ENCODE data around the gene TBC1D1.
A peak's percentile ranks its signal among the peaks of the same experiment; 100 is the strongest.

The TBC1D1 gene

GRCh38 chr4:37873386-37873785 lies 17.5 kb upstream of the TBC1D1 start:
- H3K36me3 Mint-ChIP-seq: peaks cover 5% of the 10 kb centered on the region
- DNase-seq (ENCODE audit: low spot score in 2 of 2) (no peak), ATAC-seq (no peak)

GRCh38 chr4:37876156-37876555 lies 14.7 kb upstream of the TBC1D1 start:
- no peak for ATAC-seq
- H3K9me3 Mint-ChIP-seq: no peaks in the 10 kb centered on the region
- no peak overlapping the region for H3K4me3 Mint-ChIP-seq
- DNase-seq (ENCODE audit: low spot score in 2 of 2): no peak
- H3K36me3 Mint-ChIP-seq: no peaks in the 10 kb centered on the region
- H3K4me1 Mint-ChIP-seq: no peaks in the 10 kb centered on the region
- H3K27ac Mint-ChIP-seq: no peak overlapping the region

More at GRCh38 chr4:37873386-37873785, 17.5 kb upstream of the TBC1D1 start:
- H3K9me3 Mint-ChIP-seq: no peaks in the 10 kb centered on the region
- no peak overlapping the region for H3K27ac Mint-ChIP-seq
- no peak overlapping the region for H3K4me3 Mint-ChIP-seq
- H3K4me1 Mint-ChIP-seq: no peaks in the 10 kb centered on the region

GRCh38 chr4:37879365-37879764 lies 11.5 kb upstream of the TBC1D1 start:
- H3K9me3 Mint-ChIP-seq: no peaks in the 10 kb centered on the region
- no peak for ATAC-seq
- no peaks in the 10 kb centered on the region for H3K36me3 Mint-ChIP-seq
- H3K4me3 Mint-ChIP-seq: no peak overlapping the region
- peaks cover under 1% of the 10 kb centered on the region for H3K4me1 Mint-ChIP-seq
- no peak overlapping the region for H3K27ac Mint-ChIP-seq
- DNase-seq (ENCODE audit: low spot score in 2 of 2): no peak

- DNase-seq (ENCODE audit: low spot score in 2 of 2): no peak
- Mint-ChIP-seq H3K36me3 (no peaks in the 10 kb centered on the region), H3K4me1 (peaks cover 9% of the 10 kb centered on the region), H3K9me3 (no peaks in the 10 kb centered on the region), H3K4me3 (no peak overlapping the region), H3K27ac (no peak overlapping the region)
- ATAC-seq: no peak
Measured at GRCh38 chr4:37881811-37882210, 9.1 kb upstream of the TBC1D1 start.

DNA sequence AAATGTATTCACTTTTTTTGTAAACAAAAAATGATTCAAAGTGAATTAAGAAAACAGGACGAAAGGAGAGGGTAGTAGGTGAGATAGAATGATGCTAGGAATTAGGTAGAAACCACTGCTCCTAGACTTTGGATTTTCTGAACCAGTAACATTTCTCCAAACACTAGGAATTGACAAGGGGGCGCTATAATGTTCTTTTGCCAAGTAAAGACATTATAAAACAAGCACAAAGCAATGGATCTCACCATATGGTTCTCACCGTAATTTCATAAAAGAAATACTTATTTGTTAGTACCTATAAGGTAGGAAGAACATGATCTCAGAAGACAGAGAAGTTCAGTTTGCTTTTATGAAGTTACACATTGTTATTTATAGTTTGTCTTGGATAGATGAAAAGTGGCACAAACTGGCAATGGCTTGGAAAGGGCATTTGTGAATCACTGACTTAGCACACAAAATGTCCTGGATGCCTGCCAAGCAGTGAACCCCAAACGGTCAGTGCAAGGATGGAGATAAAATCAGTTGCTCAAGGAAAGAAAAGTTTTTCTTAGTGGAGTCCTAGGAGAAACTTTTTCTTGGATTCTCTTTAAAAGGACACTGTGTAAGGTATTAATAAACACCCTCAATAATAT lies 8.1 kb upstream of the TBC1D1 start:
- no peak for ATAC-seq
- H3K4me1 Mint-ChIP-seq: peaks cover 9% of the 10 kb centered on the region

DNA sequence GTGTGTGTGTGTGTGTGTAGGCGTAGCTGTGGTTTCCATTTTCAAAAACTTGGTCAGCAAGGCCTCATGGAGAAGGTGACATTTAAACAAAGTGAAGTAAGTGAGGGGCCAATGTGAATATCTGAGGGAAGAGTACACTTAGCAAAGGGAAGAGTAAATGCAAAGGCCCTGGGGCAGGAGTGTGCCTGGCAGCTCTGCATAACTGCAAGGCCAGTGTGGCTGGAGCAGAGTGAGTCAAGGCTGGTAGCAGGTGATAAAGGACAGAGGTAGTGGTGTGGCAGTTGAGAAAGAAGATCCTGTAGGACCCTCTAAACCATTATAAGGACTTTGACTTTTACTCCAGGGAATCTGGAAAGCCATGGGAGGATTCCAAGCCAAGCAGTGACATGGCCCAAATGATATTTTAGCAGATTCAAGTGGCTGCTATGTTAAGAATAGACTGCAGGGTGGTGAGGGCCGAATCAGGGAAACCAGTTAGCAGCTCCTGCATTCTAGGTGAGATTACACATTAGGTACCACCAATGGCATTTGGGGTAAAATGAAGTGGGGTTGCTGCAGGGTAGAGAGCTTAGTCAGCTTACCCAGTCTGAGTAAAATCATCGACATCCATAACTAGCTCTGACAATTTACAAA lies 5.9 kb upstream of the TBC1D1 start:
- peaks cover 9% of the 10 kb centered on the region for H3K4me1 Mint-ChIP-seq
- H3K4me3 Mint-ChIP-seq: no peak overlapping the region
- no peaks in the 10 kb centered on the region for H3K9me3 Mint-ChIP-seq
- H3K36me3 Mint-ChIP-seq: no peaks in the 10 kb centered on the region
- H3K27ac Mint-ChIP-seq: no peak overlapping the region
- ATAC-seq: no peak
- peak in 1 of 2 donors; percentile 44 for DNase-seq (ENCODE audit: low spot score in 2 of 2)

More for the DNA sequence above, 8.1 kb upstream of the TBC1D1 start:
- Mint-ChIP-seq H3K36me3 (no peaks in the 10 kb centered on the region), H3K4me3 (no peak overlapping the region), H3K9me3 (no peaks in the 10 kb centered on the region), H3K27ac (no peak overlapping the region)
- no peak for DNase-seq (ENCODE audit: low spot score in 2 of 2)

DNA sequence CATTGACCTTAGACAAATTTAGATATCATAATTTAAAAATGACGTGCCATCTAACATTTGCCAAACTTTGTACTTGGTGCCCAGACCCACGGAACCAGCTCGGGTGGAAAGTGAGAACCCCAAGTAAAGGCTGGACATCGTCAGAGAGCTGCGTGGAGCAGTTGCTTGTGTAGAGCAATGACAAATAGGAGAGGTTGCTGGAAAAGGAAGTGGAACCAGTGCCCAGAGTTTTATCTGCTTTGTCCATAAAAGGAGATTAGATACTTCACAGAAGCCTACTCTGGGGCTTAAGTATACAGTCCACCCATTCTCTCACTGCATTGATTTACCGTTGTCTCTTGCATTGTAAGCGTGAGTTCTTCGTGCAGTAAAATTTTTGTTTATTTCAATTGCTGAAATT lies 5.4 kb upstream of the TBC1D1 start:
- H3K27ac Mint-ChIP-seq: no peak overlapping the region
- ATAC-seq (no peak), DNase-seq (ENCODE audit: low spot score in 2 of 2) (peak in 1 of 2 donors; percentile 39)
- no peaks in the 10 kb centered on the region for H3K9me3 Mint-ChIP-seq
- no peaks in the 10 kb centered on the region for H3K36me3 Mint-ChIP-seq
- H3K4me3 Mint-ChIP-seq: no peak overlapping the region
- H3K4me1 Mint-ChIP-seq: peaks cover 9% of the 10 kb centered on the region

DNA sequence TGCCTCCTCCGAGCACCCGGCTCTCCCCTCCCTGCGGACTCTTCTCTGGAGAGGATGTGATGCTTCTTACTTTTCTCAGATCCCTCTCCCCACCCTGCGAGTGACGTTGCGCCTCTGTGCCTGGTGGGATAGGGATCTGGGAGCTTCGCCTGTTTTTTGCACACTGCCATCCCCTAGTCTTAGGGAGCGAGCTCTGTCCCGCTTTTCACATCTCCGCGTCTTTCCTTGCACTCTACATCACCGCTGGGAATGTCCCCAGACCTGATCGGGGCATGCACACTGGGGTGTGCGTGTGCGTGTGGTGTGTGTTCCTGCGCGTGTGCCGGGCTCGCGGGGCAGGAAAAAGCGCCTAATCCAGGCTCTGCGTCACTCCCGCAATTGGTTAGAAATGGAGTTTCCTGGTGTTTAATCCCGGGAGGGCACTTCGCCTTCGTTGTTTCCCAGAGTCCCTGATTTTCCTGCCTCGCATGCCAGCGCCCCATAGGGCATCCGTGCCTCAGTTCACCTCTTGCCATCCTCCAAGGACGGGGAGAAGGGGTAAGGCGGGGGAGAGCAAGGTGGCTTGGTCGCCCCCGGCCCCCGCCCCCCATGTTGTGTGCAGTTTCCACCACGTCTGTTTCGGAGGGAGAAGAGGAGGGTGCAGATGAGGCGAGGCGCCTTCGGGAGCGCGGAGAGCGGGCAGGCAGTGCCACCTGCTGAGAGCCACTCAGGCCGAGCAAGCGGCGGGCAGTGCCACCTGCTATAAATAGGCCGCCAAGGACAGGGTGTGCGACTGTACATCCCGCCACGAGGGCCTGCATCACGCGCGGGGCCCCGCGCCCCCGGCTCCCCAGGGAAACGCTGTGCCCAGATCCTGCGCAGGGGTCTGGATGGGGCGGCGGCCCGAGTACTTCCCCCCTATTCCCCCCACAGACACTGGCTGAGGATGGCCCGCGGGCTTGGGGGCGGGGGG lies 759 bp upstream of the TBC1D1 start:
- DNase-seq (ENCODE audit: low spot score in 2 of 2): peak in 1 of 2 donors; percentile 7
- no peaks in the 10 kb centered on the region for H3K9me3 Mint-ChIP-seq
- H3K4me1 Mint-ChIP-seq: peaks cover 19% of the 10 kb centered on the region
- no peaks in the 10 kb centered on the region for H3K36me3 Mint-ChIP-seq
- no peak overlapping the region for H3K27ac Mint-ChIP-seq
- H3K4me3 Mint-ChIP-seq: peak overlapping the region; percentile 72
- peak; percentile 25 for ATAC-seq

DNA sequence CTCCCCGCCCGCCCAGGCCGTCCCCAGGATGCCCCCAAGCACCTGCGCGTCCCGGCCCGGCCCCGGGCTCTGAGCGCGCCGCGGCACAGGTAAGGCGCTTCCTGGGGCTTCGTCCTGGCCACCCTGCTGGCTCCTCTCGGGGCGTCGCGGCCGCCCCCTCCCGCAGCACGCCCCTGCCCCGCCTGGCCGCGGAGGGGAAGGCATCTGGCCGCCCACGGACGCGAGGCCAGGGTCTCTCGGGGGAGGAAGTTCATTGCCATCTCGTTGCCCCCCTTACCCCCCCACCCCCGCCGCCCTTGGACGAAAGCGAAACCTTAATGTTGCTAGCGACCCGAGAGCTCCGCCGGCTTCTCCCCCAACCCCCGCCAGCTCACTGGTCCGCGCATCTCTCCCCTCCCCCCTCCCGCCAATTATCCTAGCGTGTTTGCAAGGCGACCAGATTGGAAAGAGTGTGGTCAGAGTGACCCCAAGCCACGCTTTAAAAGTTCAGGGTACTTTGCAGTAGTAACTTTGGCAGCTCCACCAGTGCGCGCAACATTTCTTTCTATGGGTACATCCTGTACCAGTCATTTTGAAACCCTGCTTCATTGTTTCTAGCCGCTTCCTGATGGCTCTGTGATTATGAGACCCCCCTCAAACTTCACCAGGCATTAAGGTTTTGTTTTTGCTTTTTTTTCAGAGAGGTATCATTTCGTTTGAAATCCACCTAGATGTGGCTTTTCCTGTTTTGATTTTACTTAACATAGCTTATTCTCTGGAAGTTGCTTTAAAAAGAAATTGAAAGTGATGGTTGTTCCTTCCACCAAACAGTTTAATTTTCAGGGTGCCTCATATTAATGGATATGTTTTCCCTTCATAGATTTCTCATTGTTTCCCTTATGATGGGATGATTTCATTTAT lies 626 bp downstream of the TBC1D1 start:
- DNase-seq (ENCODE audit: low spot score in 2 of 2) (peak; percentile 19 to 84), ATAC-seq (peak; percentile 77)
- Mint-ChIP-seq H3K4me1 (peaks cover 30% of the 10 kb centered on the region), H3K36me3 (no peaks in the 10 kb centered on the region), H3K4me3 (peak overlapping the region; percentile 72), H3K27ac (peak overlapping the region; percentile 78), H3K9me3 (no peaks in the 10 kb centered on the region)

DNA sequence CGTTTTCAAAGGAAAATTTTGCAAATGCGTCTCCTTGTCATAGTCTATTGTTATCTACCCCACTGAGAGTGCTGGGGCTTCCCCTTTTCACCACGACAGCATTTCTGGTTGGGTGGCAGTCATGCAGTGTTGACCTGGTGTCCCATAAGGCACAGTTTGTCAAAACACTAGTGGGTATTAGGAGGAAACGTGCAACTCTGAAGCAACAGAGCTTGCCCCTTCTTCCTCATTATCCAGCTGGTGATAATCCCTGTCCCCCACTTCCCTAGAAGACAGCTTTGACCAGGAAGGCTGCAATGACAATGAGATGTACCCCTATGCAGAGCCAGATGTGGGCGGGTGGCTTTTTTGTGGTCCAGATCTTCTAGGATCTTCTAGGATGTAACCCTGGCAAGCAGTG lies 1.8 kb downstream of the TBC1D1 start:
- ATAC-seq (peak; percentile 77), DNase-seq (ENCODE audit: low spot score in 2 of 2) (peak; percentile 22 to 68)
- Mint-ChIP-seq H3K27ac (peak overlapping the region; percentile 78), H3K4me3 (peak overlapping the region; percentile 72), H3K9me3 (no peaks in the 10 kb centered on the region), H3K36me3 (no peaks in the 10 kb centered on the region), H3K4me1 (peaks cover 30% of the 10 kb centered on the region)

DNA sequence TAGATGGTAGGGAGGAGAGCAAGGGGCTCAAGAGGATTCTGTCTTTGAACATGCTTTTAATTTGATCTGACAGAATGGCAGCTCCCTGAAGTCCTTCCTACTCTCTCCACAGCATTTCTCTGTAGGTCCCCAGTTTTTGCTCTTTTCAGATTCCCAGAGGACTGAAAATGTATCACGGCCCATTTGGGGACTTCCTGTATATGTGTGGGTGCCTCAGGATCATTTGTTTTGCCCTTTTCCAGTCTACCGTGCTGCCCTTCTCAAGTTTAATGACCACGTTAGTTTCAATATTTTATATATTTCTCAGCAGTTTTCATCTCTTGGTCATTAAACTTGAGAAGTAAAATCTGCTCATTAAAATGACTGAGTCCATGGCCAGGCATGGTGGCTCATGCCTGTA lies 2.3 kb downstream of the TBC1D1 start:
- Mint-ChIP-seq H3K4me3 (peak overlapping the region; percentile 72), H3K27ac (peak overlapping the region; percentile 78), H3K4me1 (peaks cover 30% of the 10 kb centered on the region), H3K9me3 (no peaks in the 10 kb centered on the region), H3K36me3 (no peaks in the 10 kb centered on the region)
- no peak for DNase-seq (ENCODE audit: low spot score in 2 of 2)
- ATAC-seq: no peak

DNA sequence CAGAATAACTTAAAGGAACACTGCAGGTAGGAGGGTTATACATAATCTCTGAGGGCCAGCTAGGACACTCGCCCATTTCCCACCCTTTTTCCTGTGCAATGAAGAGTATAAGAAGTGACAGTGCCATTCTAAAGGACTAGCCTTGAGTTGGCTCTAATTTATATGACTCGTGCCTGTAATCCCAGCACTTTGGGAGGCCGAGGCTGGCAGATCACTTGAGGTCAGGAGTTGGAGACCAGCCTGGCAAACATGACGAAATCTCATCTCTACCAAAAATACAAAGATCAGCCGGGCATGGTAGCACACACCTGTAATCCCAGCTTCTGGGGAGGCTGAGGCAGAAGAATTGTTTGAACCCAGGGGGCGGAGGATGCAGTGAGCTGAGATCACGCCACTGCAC lies 4.4 kb downstream of the TBC1D1 start:
- H3K4me1 Mint-ChIP-seq: peaks cover 41% of the 10 kb centered on the region

GRCh38 chr4:37896206-37896860 lies 5.4 kb downstream of the TBC1D1 start:
- H3K27ac Mint-ChIP-seq: peak overlapping the region; percentile 36
- ATAC-seq (no peak), DNase-seq (ENCODE audit: low spot score in 2 of 2) (no peak)
- no peaks in the 10 kb centered on the region for H3K9me3 Mint-ChIP-seq
- no peaks in the 10 kb centered on the region for H3K36me3 Mint-ChIP-seq
- peaks cover 41% of the 10 kb centered on the region for H3K4me1 Mint-ChIP-seq
- H3K4me3 Mint-ChIP-seq: no peak overlapping the region

More for the DNA sequence above, 4.4 kb downstream of the TBC1D1 start:
- no peak for DNase-seq (ENCODE audit: low spot score in 2 of 2)
- Mint-ChIP-seq H3K36me3 (no peaks in the 10 kb centered on the region), H3K9me3 (no peaks in the 10 kb centered on the region), H3K27ac (no peak overlapping the region), H3K4me3 (no peak overlapping the region)
- no peak for ATAC-seq

- Mint-ChIP-seq H3K4me3 (no peak overlapping the region), H3K4me1 (peaks cover 20% of the 10 kb centered on the region), H3K27ac (no peak overlapping the region), H3K9me3 (no peaks in the 10 kb centered on the region), H3K36me3 (no peaks in the 10 kb centered on the region)
- DNase-seq (ENCODE audit: low spot score in 2 of 2): no peak
- ATAC-seq: no peak
Measured at GRCh38 chr4:37902212-37902611, 11.3 kb downstream of the TBC1D1 start.

Measured in stimulated activated effector memory CD8-positive, alpha-beta T cell treated with anti-CD3 and anti-CD28 coated beads, Interleukin-12 subunit alpha, Interleukin-12 subunit beta, amount 100 ng/mL, for 72 hours (primary cell).